IMR-90 (cell line): ENCODE measurements around the gene GALK1. TPM values are rescaled to one million over a fixed set of nuclear protein-coding genes. Genes with fewer than 3 reads are reported as not detected.

Source experiments
- ATAC-seq: fragments of 200-7000 bp; cut with Tn5 transposase; 2 replicates; pipeline ENCODE4 v1.9.1; 2020; ENCODE audit warnings: low read depth, mild to moderate bottlenecking, moderate library complexity
- BruUV-seq: library from RNA; stranded (reverse); fragments of 400-500 nt; replicated peaks from 2 replicates; lab custom pipeline; 2021; lab: Mats Ljungman, UMichigan
- CTCF ChIA-PET: fragments of 300-600 bp; formaldehyde crosslinking; extraction: SDS; loops from one replicate; lab custom pipeline; 2021; ENCODE audit warnings: antibody characterized with exemption; lab: Yijun Ruan, JAX
- POLR2A ChIA-PET: fragments of 300-600 bp; sonication (Branson Sonifier 250); formaldehyde crosslinking; loops from one replicate; lab custom pipeline; 2022; ENCODE audit warnings: antibody characterized with exemption; ENCODE audit not compliant: unreplicated experiment; lab: Charles Lee
- DNase-seq: peaks from one replicate; pipeline ENCODE4 v3.0.0; 2013
- H2AFZ ChIP-seq: replicated peaks from 2 replicates; pipeline ENCODE3; 2013; ENCODE audit warnings: low read length, mild to moderate bottlenecking; ENCODE audit not compliant: poor library complexity
- H2AK5ac ChIP-seq: 2 replicates; pipeline ENCODE4 v1.6.1; 2013; ENCODE audit warnings: low read depth, low read length, inconsistent platforms
- H2AK9ac ChIP-seq: replicated peaks from 2 replicates; pipeline ENCODE3; 2013; ENCODE audit warnings: mild to moderate bottlenecking, low read depth, low read length, moderate library complexity; ENCODE audit not compliant: poor library complexity
- H2BK120ac ChIP-seq: 2 replicates; pipeline ENCODE4 v1.6.1; 2013; ENCODE audit warnings: low read depth, low read length, inconsistent platforms
- H2BK15ac ChIP-seq: 3 replicates; pipeline ENCODE4 v1.6.1; 2013; ENCODE audit warnings: low read depth, low read length, inconsistent platforms
- H2BK20ac ChIP-seq: 2 replicates; pipeline ENCODE4 v1.6.1; 2013; ENCODE audit warnings: low read depth, mild to moderate bottlenecking, inconsistent platforms, low read length, moderate library complexity
- H2BK5ac ChIP-seq: 2 replicates; pipeline ENCODE4 v1.6.1; 2013; ENCODE audit warnings: mild to moderate bottlenecking, low read depth, low read length, inconsistent platforms; ENCODE audit not compliant: poor library complexity, severe bottlenecking
- H3K14ac ChIP-seq: replicated peaks from 2 replicates; pipeline ENCODE4 v1.6.1; 2013; ENCODE audit warnings: low read depth, low read length, inconsistent platforms
- H3K18ac ChIP-seq: 2 replicates; pipeline ENCODE4 v1.6.1; 2013; ENCODE audit warnings: low read depth, low read length, control low read depth
- H3K23ac ChIP-seq: 2 replicates; pipeline ENCODE4 v1.6.1; 2013; ENCODE audit warnings: low read depth, low read length, inconsistent platforms
- H3K27ac ChIP-seq: 2 replicates; pipeline ENCODE4 v1.5.1; 2013; ENCODE audit warnings: mild to moderate bottlenecking, control low read depth, low read length; ENCODE audit not compliant: insufficient read depth
- H3K27me3 ChIP-seq: 2 replicates; pipeline ENCODE4 v1.6.1; 2013; ENCODE audit warnings: low read length; ENCODE audit not compliant: control insufficient read depth, insufficient read depth
- H3K36me3 ChIP-seq: 2 replicates; pipeline ENCODE4 v1.6.1; 2013; ENCODE audit warnings: low read length, mixed read lengths; ENCODE audit not compliant: control insufficient read depth, insufficient read depth
- H3K4ac ChIP-seq: 2 replicates; pipeline ENCODE4 v1.6.1; 2013; ENCODE audit warnings: low read depth, low read length, inconsistent platforms
- H3K4me1 ChIP-seq: 2 replicates; pipeline ENCODE4 v1.6.1; 2013; ENCODE audit warnings: low read length, mixed read lengths; ENCODE audit not compliant: control insufficient read depth, insufficient read depth
- H3K4me2 ChIP-seq: 2 replicates; pipeline ENCODE4 v1.6.1; 2013; ENCODE audit warnings: low read depth, mild to moderate bottlenecking, control low read depth, low read length, moderate library complexity
- H3K4me3 ChIP-seq: 2 replicates; pipeline ENCODE4 v1.5.1; 2013; ENCODE audit warnings: low read depth, mild to moderate bottlenecking, control low read depth, low read length, moderate library complexity; ENCODE audit not compliant: insufficient read depth
- H3K56ac ChIP-seq: 2 replicates; pipeline ENCODE4 v1.6.1; 2013; ENCODE audit warnings: low read length, inconsistent platforms; ENCODE audit not compliant: insufficient read depth; ENCODE audit errors: extremely low read depth
- H3K79me1 ChIP-seq, 2 experiments: 2 replicates each; pipeline ENCODE4 v1.6.1; 2013; ENCODE audit warnings: low read length in 2 of 2, inconsistent platforms in 1 of 2, low read depth in 1 of 2
- H3K9ac ChIP-seq: 2 replicates; pipeline ENCODE4 v1.6.1; 2013; ENCODE audit warnings: low read depth, low read length, control low read depth
- H3K9me1 ChIP-seq: 2 replicates; pipeline ENCODE4 v1.6.1; 2013; ENCODE audit warnings: low read length, inconsistent platforms; ENCODE audit not compliant: insufficient read depth
- H3K9me3 ChIP-seq: 2 replicates; pipeline ENCODE4 v1.6.1; 2013; ENCODE audit warnings: low read length; ENCODE audit not compliant: control insufficient read depth, insufficient read depth
- H4K20me1 ChIP-seq: 2 replicates; pipeline ENCODE4 v1.6.1; 2013; ENCODE audit warnings: low read length, inconsistent platforms; ENCODE audit not compliant: insufficient read depth
- H4K5ac ChIP-seq: 2 replicates; pipeline ENCODE4 v1.6.1; 2013; ENCODE audit warnings: mild to moderate bottlenecking, low read depth, low read length, control low read depth
- H4K8ac ChIP-seq, 2 experiments: 2 replicates each; pipeline ENCODE4 v1.6.1; 2013; ENCODE audit warnings: low read depth in 2 of 2, low read length in 2 of 2, control low read depth in 1 of 2, inconsistent platforms in 1 of 2
- H4K91ac ChIP-seq: 2 replicates; pipeline ENCODE4 v1.6.1; 2013; ENCODE audit warnings: low read depth, low read length, inconsistent platforms; ENCODE audit not compliant: insufficient read depth
- SMC3 ChIP-seq: fragments of 150-350 bp; IDR thresholded peaks from 2 replicates; pipeline ENCODE4 v1.6.1; 2016; ENCODE audit warnings: low read depth, mild to moderate bottlenecking, antibody characterized with exemption, low read length, moderate library complexity
- WGBS, 2 experiments: methylation state at CpG; one replicate each; pipeline versions ENCODE4 v1.1.5 to v1.1.7; 2013; ENCODE audit warnings: missing lambda C conversion rate in 2 of 2; ENCODE audit not compliant: insufficient read length in 1 of 2; ENCODE audit errors: extremely low coverage in 2 of 2; 5-methylcytosine and 5-hydroxymethylcytosine counted together
- dilution Hi-C: fragments of 300-500 bp; cut with HindIII; formaldehyde crosslinking; loops from one replicate; pipeline ENCODE4 v1.14.3; 2018; ENCODE audit warnings: low sequenced_read_pairs; ENCODE audit not compliant: unreplicated experiment
- in situ Hi-C: fragments of 300-500 bp; cut with MboI; formaldehyde crosslinking; loops from 3 replicates; pipeline ENCODE4 v1.14.3; 2019; ENCODE audit warnings: low sequenced_read_pairs, inconsistent platforms, mixed read lengths
- intact Hi-C: fragments of 100-400 bp; cut with micrococcal nuclease; formaldehyde crosslinking; loops from 2 replicates; pipeline ENCODE4 v1.10.0; 2022
- polyA plus RNA-seq, 3 experiments: library from polyadenylated mRNA; depleted of rRNA; stranded (reverse); fragments of >200 nt; gene quantifications; 2 replicates each; pipeline ENCODE4 v1.2.3, GENCODE V29; 2012; ENCODE audit warnings: low replicate concordance in 1 of 3
- total RNA-seq: library from RNA; depleted of rRNA; stranded (reverse); fragments of >200 nt; gene quantifications from 2 replicates; pipeline ENCODE4 v1.2.3, GENCODE V29; 2012

GALK1 gene
- total and polyA plus RNA-seq, 2 of the 4 experiments (the other 2 are of a cell fraction): 19.9 to 21.9 TPM

- DNase-seq: no peak
- H3K9me3 ChIP-seq: no peaks in the 10 kb centered on the region
- peaks cover 3% of the 10 kb centered on the region; the same call in 1 of the 2 replicates for H3K9me1 ChIP-seq
- no peak overlapping the region for H2BK120ac ChIP-seq
- no peak overlapping the region for H2AK5ac ChIP-seq
- no peak overlapping the region for H3K4ac ChIP-seq
- ChIA-PET POLR2A (no interaction called here), CTCF (no interaction called here)
- H4K5ac ChIP-seq: no peak overlapping the region
- H4K91ac ChIP-seq: no peak overlapping the region
- H2BK5ac ChIP-seq: no peak overlapping the region
- H2BK20ac ChIP-seq: no peak overlapping the region
- no peak overlapping the region for H2BK15ac ChIP-seq
- no peak overlapping the region for H3K18ac ChIP-seq
- ATAC-seq: no peak
- no peak overlapping the region for H3K23ac ChIP-seq
- no peak overlapping the region for H3K4me2 ChIP-seq
- no peaks in the 10 kb centered on the region for H3K79me1 ChIP-seq
- H3K4me1 ChIP-seq: peaks cover 6% of the 10 kb centered on the region
- no peak overlapping the region for H3K4me3 ChIP-seq
- no peak overlapping the region for H3K9ac ChIP-seq
- intact Hi-C loops (no loop called here), dilution Hi-C loops (no loop called here), in situ Hi-C loops (no loop called here)
- no peak overlapping the region for H2AFZ ChIP-seq
- H3K14ac ChIP-seq: no peak overlapping the region
- H2AK9ac ChIP-seq: no peak overlapping the region
- TF ChIP-seq SMC3: no peak
- 96% methylated on average over 5 of the region's 29 CpGs; no CpG with 5 or more reads in 1 of the 2 experiments for WGBS, 2 experiments
- no peaks in the 10 kb centered on the region for H4K20me1 ChIP-seq
- no peaks in the 10 kb centered on the region for H3K36me3 ChIP-seq
- no peak overlapping the region for H4K8ac ChIP-seq
- no peaks in the 10 kb centered on the region; the same call in 1 of the 2 replicates for H3K27me3 ChIP-seq
- BruUV-seq: no TSS peak
- H3K27ac ChIP-seq: no peak overlapping the region
- no peak overlapping the region for H3K56ac ChIP-seq
Measured at GRCh38 chr17:75756451-75757085, 8.4 kb downstream of the GALK1 start.
